Omental fat pad (tissue), 4 donors: ENCODE measurements around the gene OR6C68. TPM values are rescaled to one million over a fixed set of nuclear protein-coding genes. Genes with fewer than 3 reads are reported as not detected.
"Not testable (repeated sequence)": the region's sequence is repeated elsewhere in the genome, so short reads cannot be mapped to it uniquely, and the experiment has no call there.

ENCODE experiments used
- ATAC-seq: fragments of 150-250 bp; one replicate; pipeline ENCODE4 v1.9.1; 2016; ENCODE audit warnings: mild to moderate bottlenecking, moderate library complexity; ENCODE audit not compliant: low FRiP score
- DNase-seq: peaks from one replicate; pipeline ENCODE4 v3.0.0-alpha.2; 2019; ENCODE audit warnings: low spot score
- CTCF ChIP-seq, 3 donors: fragments of 450-650 bp; IDR thresholded peaks; one replicate each; pipeline ENCODE4 v1.5.1; 2016 to 2017; ENCODE audit warnings: antibody characterized with exemption in 3 of 3, mild to moderate bottlenecking in 3 of 3, moderate library complexity in 2 of 3
- total RNA-seq, 4 donors: library from RNA; depleted of rRNA; stranded (reverse); fragments of >200 nt; gene quantifications; one replicate each; pipeline ENCODE4 v1.1.0, GENCODE V29; 2016

The OR6C68 gene
- not detected for total RNA-seq

GRCh38 chr12:55492078-55492477 lies at the start of gene OR6C68:
Gene OR6C68, plus strand, starts transcription at chr12:55492378. Its CDS starts 0 bp downstream, at chr12:55492378.
- ATAC-seq: no peak

GRCh38 chr12:55443776-55444175 lies 48.4 kb upstream of the OR6C68 start, which contains the start of gene OR6C2:
Gene OR6C2, plus strand, starts transcription at chr12:55444076. Its CDS starts 8,138 bp downstream, at chr12:55452214.
- no peak for TF ChIP-seq CTCF (IDR thresholded peaks at IDR 0.05)
- ATAC-seq (no peak), DNase-seq (no peak)

More at GRCh38 chr12:55492078-55492477, at the start of gene OR6C68:
- no peak for TF ChIP-seq CTCF (IDR thresholded peaks at IDR 0.05)
- no peak for DNase-seq

GRCh38 chr12:55445357-55445756 lies 46.8 kb upstream of the OR6C68 start:
- no peak for TF ChIP-seq CTCF (IDR thresholded peaks at IDR 0.05)
- no peak for DNase-seq
- no peak for ATAC-seq

- ATAC-seq (no peak), DNase-seq (no peak)
- TF ChIP-seq CTCF (IDR thresholded peaks at IDR 0.05): no peak
Observed at GRCh38 chr12:55446326-55446725, 45.9 kb upstream of the OR6C68 start.

- ATAC-seq (no peak), DNase-seq (no peak)
- no peak for TF ChIP-seq CTCF (IDR thresholded peaks at IDR 0.05)
Observed at GRCh38 chr12:55448825-55449224, 43.4 kb upstream of the OR6C68 start.

GRCh38 chr12:55464926-55465325 lies 27.3 kb upstream of the OR6C68 start:
- not testable (repeated sequence) for ATAC-seq, DNase-seq

- no peak for TF ChIP-seq CTCF (IDR thresholded peaks at IDR 0.05)
- DNase-seq (no peak), ATAC-seq (no peak)
Observed at GRCh38 chr12:55467836-55468235, 24.3 kb upstream of the OR6C68 start.

GRCh38 chr12:55469291-55469690 lies 22.9 kb upstream of the OR6C68 start:
- no peak for TF ChIP-seq CTCF (IDR thresholded peaks at IDR 0.05)
- no peak for DNase-seq
- no peak for ATAC-seq
